Mesothelial cell of epicardium (in vitro differentiated cells): ENCODE measurements around the gene ATP9A. TPM values are rescaled to one million over a fixed set of nuclear protein-coding genes. Genes with fewer than 3 reads are reported as not detected.

Experiments used
- DNase-seq, 2 experiments: peaks; one replicate each; pipeline ENCODE4 v3.0.0; 2021; ENCODE audit warnings: low spot score in 2 of 2; ENCODE audit not compliant: unreplicated experiment in 2 of 2
- H3K27ac Mint-ChIP-seq: 2 replicates; pipeline ENCODE4 v1.8.0; 2021; ENCODE audit warnings: mixed read lengths
- H3K27me3 Mint-ChIP-seq: 2 replicates; pipeline ENCODE4 v1.8.0; 2021; ENCODE audit warnings: low read depth, mixed read lengths
- H3K36me3 Mint-ChIP-seq: 2 replicates; pipeline ENCODE4 v1.8.0; 2021; ENCODE audit warnings: mixed read lengths
- H3K4me1 Mint-ChIP-seq: 2 replicates; pipeline ENCODE4 v1.8.0; 2021; ENCODE audit warnings: mixed read lengths
- H3K4me3 Mint-ChIP-seq: 2 replicates; pipeline ENCODE4 v1.8.0; 2021; ENCODE audit warnings: mild to moderate bottlenecking, moderate library complexity, mixed read lengths
- H3K9me3 Mint-ChIP-seq: 2 replicates; pipeline ENCODE4 v1.8.0; 2021; ENCODE audit warnings: mixed read lengths
- CTCF ChIP-seq: fragments of 200-600 bp; sonication (generic); IDR thresholded peaks from one replicate; pipeline ENCODE4 v1.5.0; 2021; ENCODE audit warnings: antibody characterized with exemption; ENCODE audit not compliant: unreplicated experiment
- total RNA-seq: library from RNA; stranded (reverse); gene quantifications from 3 replicates; pipeline ENCODE4 v1.2.1, GENCODE V29; 2021

The ATP9A gene
- total RNA-seq, 1 donor from 2014 or later = 80.0 TPM

GRCh38 chr20:51560550-51561307 lies 207.5 kb downstream of the ATP9A start:
- peaks cover 2% of the 10 kb centered on the region for H3K9me3 Mint-ChIP-seq
- H3K4me1 Mint-ChIP-seq = peaks cover 37% of the 10 kb centered on the region
- peak overlapping the region; percentile 66 for H3K4me3 Mint-ChIP-seq
- peak overlapping the region; percentile 74 for H3K27ac Mint-ChIP-seq
- peaks cover 2% of the 10 kb centered on the region for H3K36me3 Mint-ChIP-seq
- peaks cover 42% of the 10 kb centered on the region for H3K27me3 Mint-ChIP-seq
- no peak for TF ChIP-seq CTCF
- no peak for DNase-seq

DNA sequence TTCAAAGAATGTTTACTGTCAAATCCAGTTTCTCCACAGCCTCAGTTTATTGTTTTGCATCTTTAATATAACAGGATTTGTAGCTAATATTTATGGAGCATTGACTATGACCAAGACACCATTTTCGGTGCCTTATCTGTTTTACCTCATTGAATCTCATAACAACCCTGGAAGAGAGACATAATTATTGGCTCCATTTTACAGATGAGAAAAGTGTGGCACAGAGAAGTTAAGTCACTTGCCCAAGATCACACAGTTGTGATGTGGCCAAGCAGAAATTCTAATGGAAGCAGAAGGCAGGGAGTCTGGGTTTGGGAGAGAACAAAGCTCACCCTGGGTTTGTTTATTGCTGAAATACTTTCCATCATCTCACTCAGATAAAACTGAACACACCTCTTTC lies 208.1 kb downstream of the ATP9A start:
- Mint-ChIP-seq H3K4me3 (peak overlapping the region; percentile 66), H3K9me3 (peaks cover 6% of the 10 kb centered on the region), H3K27ac (no peak overlapping the region), H3K4me1 (peaks cover 37% of the 10 kb centered on the region), H3K27me3 (peaks cover 40% of the 10 kb centered on the region), H3K36me3 (peaks cover 5% of the 10 kb centered on the region)
- no peak for DNase-seq
- TF ChIP-seq CTCF = no peak

- no peak overlapping the region for H3K27ac Mint-ChIP-seq
- no peak for TF ChIP-seq CTCF
- H3K27me3 Mint-ChIP-seq = peaks cover 6% of the 10 kb centered on the region
- no peak for DNase-seq
- peaks cover 6% of the 10 kb centered on the region for H3K9me3 Mint-ChIP-seq
- H3K4me3 Mint-ChIP-seq = no peak overlapping the region
- H3K4me1 Mint-ChIP-seq = peaks cover 2% of the 10 kb centered on the region
- H3K36me3 Mint-ChIP-seq = peaks cover 5% of the 10 kb centered on the region
Observed at GRCh38 chr20:51554538-51555165, 213.5 kb downstream of the ATP9A start.

GRCh38 chr20:51553897-51554486 lies 214.2 kb downstream of the ATP9A start:
- no peak for TF ChIP-seq CTCF
- Mint-ChIP-seq H3K27me3 (no peaks in the 10 kb centered on the region), H3K4me1 (no peaks in the 10 kb centered on the region), H3K4me3 (no peak overlapping the region), H3K9me3 (peaks cover 6% of the 10 kb centered on the region), H3K36me3 (peaks cover 5% of the 10 kb centered on the region), H3K27ac (no peak overlapping the region)
- no peak for DNase-seq

GRCh38 chr20:51551186-51551585 lies 217.0 kb downstream of the ATP9A start:
- DNase-seq = no peak
- Mint-ChIP-seq H3K27me3 (peaks cover 14% of the 10 kb centered on the region), H3K4me1 (no peaks in the 10 kb centered on the region), H3K9me3 (peaks cover 6% of the 10 kb centered on the region), H3K4me3 (no peak overlapping the region), H3K27ac (no peak overlapping the region), H3K36me3 (peaks cover 5% of the 10 kb centered on the region)
- no peak for TF ChIP-seq CTCF
